Stimulated activated naive CD4-positive, alpha-beta T cell (primary cell): ENCODE results near the gene TYW1.
"Not testable (repeated sequence)": the region's sequence is repeated elsewhere in the genome, so short reads cannot be mapped to it uniquely, and the experiment has no call there.

Experiments used
- DNase-seq, 6 experiments: peaks; one replicate each; lab custom pipeline; 2025; lab: John Stamatoyannopoulos, UW

TYW1 gene

DNA sequence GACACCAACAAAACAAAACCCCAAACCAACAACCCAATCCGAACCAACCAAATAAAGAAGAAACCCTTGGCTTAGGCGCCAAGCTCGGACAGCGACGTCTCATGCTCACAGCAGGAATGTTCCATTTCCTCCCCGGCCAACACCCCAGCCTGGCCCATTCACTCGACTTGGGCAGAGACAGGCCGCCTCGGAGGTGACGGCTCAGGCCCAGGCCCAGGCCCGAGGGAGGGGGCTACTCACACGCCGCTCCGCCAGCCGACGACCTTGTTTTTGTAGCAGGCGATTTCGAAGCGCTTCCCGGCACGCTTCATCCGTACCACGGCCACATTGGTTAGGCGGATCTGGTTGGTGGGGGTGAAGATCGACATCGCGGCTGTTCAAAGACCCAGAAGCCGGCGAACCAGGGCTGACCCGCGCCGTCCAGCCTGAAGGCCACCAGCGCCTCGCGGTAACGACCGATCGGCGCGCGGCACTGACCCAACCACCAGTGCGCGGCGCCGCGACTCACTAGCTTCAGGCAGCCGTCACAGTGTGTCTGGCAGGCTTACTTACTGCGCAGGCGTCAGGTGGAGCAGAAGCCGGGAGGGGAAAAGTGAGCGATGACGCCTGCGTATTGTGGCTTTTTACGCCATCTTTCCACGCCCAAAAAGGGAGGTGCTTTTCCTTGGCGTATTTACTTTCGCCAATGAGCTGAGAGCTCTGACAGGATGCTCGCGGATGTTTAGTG, 1.4 kb upstream of the TYW1 start, which contains the start of gene SBDS:
Gene SBDS, minus strand, starts transcription at position 537 of the 727 bp plus-strand sequence. Its CDS starts 169 bp downstream, at position 368.
- peak; percentile 78 to 96 (median 94) for DNase-seq

DNA sequence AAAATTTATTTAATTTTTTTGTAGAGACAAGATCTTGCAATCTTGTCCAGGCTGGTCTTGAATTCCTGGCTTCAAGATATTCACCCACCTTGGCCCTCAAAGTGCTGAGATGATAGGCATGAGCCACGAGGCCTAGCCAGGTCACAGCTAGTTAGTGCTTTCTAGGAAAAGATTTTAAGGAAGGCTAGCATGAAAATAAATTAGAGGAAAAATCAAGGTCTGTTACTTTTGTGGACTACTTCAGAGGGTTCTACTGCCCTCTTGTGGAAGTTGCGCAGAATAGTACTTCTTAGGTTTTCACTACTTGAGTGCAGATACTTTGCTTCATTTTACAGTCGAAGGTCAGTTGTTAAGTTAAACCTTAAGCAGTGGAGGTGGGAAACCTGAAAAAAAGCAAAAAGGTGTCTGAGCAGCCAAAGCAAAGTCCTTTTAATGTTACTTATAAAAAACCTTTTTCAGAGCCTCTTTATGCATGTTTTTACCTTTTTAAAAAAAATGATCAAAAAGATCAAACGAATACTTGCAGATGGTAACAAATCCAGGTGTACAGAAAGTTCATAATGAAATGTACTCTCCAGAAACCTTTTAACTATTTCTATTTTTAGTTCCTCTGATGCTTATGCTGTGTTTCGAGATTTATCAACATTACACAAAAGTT, 4.1 kb downstream of the TYW1 start:
- peak in 2 of 6 experiments; percentile 44 to 48 for DNase-seq

DNA sequence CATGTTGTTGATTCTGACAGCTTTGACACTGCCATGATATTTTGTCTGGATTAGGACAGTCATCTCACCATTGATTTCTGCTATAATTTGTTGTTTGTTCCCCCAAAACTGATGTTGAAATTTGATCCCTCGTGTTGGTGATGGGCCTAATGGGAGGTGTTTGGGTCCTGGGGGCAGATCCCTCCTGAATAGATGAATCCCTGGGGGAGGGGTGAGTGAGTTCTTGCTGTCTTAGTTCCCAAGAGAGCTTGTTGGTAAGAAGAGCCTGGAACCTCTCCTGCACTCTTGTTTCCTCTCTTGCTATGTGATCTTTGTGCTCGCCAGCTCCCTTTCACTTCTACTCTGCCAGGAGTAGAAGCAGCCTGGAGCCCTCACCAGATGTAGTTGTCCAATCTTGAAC, 7.5 kb downstream of the TYW1 start:
- DNase-seq = not testable (repeated sequence)

DNA sequence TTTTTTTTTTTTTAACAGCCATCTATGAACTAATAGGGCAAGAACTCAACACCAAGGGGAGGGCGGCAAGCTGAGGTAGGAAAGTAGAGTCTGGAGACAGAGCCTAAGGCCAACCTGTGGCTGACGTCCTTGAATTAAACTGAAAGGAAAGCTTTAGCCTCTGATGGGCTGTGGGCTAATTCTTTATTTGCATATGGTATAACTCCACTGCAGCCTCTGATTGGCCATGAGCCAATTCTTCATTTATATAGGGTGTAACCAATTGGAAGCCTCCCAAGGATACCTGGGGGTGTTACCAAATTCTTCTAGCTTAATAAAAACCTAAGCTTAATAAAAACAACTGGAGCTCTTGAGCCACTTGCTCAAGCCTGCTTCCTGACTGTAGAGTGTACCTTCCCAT, 10.3 kb downstream of the TYW1 start:
- DNase-seq = no peak

DNA sequence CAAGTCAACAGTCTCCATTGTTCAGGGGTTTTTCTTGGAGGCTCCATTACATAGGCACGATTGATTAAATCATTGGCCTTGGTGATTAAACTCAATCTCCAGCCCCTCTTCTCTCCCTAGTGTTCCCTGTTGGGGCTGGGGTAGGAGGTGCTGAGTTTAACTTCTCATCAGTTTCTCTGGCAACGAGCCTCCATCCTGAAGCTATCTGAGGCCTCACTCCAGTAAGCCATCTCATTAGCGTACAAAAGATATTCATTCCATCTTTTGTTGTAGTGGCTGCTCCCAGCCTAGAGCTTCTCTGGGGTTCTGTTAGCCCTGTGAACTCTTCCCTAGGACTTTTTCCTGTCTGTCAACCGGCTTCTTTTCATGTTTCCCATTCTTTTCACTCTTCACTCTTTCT, 11.6 kb downstream of the TYW1 start:
- DNase-seq = no peak

DNA sequence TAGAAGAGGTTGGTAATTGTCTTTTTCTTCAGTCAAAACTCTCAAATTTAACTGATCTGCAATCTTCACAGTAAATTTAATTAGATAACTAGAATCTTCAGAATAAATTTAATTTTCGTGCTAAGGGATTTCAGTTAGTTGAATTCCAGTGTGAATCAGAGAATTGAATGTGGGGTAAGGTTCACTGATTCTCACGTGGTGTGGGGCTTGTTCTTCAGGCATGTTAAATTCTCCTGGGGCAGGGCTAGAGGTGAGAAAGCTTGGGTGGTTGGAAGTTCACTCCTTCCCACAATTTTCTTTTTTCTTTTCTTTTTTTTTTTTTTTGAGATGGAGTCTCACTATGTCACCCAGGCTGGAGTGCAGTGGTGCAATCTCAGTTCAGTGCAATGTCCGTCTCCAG, 13.0 kb downstream of the TYW1 start:
- DNase-seq = not testable (repeated sequence)

DNA sequence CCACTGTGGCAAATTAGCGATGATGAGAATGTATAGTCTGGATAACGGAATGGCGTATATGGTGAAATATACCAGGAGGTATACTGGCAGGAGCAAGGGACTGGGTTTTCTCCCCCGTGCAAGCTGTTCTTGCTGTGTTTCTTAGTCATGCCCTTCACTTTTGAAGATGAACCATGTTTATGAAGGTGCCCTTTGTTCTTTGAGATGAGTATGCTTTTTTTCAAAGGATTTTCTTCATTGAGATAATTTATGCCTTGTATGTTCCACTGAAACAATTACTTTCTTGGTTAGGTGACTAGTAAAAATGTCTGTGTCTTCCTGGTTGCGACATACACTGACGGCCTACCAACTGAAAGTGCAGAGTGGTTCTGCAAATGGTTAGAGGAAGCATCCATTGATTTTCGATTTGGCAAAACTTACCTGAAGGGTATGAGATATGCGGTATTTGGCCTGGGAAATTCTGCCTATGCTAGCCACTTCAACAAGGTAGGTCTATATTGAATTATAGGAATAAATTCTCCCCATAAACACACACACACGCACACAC, 17.5 kb downstream of the TYW1 start:
- not testable (repeated sequence) for DNase-seq

DNA sequence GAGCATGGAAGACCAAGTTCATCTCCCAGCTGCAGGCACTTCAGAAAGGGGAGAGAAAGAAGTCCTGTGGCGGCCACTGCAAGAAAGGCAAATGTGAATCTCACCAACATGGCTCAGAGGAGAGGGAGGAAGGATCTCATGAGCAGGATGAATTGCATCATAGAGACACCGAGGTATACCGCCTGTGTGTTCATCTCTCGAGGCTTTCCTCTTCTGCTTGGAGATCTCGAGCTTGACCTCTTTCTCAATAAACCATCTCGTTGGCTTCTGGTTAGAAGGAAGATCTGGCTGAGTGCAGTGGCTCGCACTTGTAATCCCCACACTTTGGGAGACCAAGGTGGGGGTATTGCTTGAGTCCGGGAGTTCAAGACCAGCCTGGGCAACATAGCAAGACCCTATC, 21.3 kb downstream of the TYW1 start:
- not testable (repeated sequence) for DNase-seq

DNA sequence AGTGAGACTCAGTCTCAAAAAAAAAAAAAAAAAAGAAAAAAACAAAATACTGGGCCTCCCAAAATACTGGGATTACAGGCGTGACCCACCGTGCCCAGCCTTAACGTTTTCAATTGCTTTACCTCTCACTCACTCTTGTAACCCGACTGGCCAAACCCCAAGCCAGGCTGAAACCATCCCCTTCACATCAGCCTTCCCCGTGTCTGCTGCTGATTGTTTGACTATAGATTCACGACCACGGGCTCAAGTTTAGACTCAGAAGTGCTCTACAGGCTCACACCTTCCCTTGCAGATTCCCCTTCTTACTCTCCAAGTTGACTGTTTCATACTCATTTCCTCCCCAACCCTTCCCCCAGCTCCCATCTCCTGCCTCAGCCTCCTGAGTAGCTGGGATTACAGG, 22.3 kb downstream of the TYW1 start:
- no peak for DNase-seq

DNA sequence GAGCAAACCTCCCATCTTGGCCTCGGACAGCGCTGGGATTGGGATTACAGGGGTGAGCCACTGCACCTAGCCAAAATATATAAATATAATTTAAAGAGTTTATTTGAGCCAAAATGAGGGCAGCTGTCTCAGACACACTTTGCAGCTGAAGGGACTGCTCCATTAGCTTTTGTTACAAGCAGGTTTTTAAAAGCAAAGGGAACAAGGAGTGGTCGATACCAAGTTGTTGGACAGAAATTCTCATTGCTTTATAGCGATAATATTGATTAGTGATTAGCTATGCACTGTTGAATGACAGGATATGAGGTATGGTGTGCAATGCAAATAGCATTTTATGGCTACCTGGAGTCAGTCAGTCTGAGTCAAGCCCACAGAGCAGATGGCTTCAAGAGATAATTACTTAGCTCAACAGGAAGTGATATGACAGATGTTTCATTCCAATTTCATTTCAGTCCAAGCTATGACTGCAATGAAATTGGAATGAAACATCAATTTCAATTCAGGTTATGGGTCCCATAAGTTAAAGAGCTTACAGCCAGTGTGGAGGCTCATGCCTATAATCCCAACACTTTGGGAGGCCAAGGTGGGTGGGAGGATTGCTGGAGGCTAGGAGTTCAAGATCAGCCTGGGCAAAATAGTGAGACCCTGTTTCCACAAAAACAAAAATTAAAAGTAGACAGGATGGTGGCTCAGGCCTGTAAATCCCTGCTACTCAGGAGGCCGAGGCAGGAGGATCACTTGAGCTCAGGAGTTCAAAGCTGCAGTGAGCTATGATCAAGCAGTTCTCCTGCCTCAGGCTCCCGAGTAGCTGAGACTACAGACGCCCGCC, 23.1 kb downstream of the TYW1 start:
- no peak for DNase-seq

DNA sequence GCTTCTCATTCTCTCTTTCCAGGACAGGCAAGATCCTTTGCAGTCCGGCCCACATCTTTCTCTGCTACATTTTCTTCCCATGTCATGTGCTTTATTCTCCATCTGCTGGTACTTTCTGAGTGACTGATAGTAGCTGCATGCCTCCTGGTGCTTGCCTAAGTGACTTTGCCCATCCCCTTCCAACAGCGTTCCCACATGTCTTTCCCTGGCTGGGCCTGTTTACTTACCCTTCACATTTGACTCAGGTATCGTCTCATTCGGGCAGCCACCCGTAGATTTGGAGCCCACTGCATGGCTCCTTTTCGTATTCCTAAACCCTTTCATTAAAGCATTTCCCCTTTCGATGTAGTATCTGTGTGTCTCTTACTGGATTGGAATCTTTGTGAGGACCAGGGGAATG, 24.6 kb downstream of the TYW1 start:
- no peak for DNase-seq

DNA sequence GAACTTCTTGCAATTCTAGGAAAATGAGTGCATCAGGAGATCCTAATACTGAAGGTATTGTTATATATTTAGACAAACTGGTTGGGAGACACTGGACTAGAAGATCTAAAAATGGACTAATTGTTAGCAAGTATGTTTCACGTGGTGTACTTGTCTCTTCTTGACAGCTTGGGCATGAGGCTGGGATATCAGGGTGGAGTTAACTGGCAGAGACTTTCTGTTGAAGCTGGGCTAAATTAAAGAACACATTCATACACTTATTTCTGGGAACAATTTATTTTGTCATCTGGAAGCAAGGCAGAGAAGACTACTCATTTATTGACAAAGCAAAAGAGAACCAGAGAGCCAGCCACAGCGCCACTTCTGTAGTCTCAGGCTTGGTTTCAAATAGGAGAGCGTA, 25.9 kb downstream of the TYW1 start:
- no peak for DNase-seq

DNA sequence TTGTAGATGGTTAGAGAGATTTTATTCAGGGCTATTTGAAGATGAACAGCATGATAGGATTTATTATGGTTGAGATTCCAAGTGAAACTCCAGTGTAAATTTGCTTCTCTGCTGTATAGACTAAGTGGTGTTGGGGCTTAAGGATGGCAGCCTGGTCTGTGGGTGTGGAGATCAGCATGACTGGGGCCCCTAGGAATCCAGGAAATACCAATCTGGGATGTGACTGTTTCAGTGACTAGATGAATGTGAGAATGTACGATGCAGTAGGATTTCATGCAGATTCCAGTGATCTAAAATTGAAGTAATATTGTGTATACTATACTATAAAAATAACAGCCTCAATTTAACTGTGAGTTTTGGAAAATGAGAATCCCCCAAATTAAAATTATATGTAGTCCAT, 28.8 kb downstream of the TYW1 start:
- not testable (repeated sequence) for DNase-seq

DNA sequence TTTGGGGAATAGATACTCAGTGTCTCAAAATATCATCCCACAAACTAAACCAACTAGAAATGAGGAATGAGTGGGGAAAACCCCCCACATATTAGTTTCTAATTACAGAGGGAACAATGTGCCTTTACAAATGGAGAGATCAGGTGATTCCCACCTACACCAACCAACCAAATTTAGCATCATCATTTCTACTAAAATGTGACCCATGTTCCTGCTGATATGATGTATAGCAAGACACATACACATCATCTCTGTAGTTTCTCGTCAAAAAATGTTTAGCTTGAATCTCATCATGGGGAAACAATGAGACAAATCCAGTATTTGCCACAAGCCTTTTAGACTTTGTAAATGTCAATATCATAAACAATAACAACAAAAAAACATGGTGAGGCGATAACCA, 35.1 kb downstream of the TYW1 start:
- DNase-seq = not testable (repeated sequence)

DNA sequence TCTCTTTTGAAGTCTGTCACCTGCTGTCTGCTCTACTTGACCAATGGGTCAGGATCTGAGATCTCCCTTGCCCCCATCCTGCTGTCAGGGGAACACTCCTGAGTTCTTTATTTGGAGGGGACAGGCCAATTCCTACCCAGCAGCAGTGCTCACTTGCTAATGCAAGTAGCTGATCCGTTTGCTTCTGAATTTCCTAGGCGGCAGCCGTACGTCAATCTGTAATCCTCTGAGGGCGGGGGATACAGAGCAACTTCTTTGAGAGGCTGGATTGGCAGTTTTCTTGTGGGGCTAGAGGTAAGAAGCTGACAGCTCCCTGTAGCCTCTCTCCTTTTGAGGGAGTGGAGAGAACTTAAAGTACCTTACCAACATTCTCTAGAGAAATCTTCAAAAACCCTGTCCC, 36.6 kb downstream of the TYW1 start:
- no peak for DNase-seq

DNA sequence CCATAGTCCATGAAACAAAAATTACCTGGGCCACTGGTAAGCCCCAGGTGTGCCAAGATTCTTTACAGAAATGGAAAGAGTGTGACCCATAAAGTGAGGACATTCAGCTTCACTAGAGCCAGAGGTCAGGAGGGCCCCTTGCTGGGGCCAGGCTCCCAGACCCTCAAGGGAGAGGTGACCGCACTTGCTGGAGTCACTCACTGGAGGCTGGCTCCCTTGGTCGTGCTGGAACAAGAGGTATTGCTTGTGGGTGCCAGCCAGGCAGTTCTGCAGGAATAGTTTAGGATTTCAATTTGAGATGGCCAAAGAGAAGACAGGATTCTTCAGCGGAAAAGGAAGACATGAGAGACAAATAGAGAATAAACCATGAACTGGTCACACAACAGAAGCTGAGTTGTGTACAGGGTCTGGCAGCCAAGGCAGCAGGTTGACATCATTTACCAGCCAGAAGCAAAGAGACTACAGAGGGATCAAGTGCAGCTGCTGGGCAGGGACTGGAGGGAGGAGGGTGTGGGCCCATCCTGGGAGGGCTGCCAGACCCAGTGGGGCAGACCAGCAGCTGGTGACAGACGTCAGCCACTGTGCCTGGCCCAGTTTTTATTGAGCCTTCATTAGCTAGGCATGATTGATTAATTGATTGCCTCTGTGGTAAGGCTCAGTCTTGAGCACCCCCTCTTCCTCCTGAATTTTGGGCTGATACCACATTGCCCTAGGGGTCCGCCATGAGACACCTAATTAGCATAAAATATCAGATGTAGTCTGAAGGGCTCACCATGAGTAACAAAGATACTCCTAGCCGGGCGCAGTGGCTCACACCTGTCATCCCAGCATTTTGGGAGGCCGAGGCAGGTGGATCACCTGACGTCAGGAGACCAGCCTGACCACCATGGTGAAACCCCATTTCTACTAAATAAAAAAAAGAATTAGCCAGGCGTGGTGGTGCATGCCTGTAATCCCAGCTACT, 40.1 kb downstream of the TYW1 start:
- not testable (repeated sequence) for DNase-seq

DNA sequence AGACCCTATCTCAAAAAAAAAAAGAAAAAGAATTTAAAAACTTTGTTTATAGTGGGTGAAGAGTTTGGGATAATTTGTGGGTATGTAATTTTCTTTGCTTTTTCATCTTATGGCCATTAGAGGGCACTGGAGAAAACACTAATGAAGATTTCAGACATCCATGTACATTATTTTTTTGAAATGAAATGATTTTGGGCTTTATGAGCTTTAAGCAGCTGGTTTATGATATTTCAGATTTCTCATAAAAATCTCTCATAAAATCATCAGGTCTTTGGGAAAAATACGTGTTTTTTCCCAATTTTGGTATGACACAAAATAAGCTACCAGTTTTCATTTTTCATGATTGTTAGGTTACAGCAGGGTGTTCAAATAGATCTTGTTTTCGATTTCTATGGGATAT, 44.2 kb downstream of the TYW1 start:
- not testable (repeated sequence) for DNase-seq

DNA sequence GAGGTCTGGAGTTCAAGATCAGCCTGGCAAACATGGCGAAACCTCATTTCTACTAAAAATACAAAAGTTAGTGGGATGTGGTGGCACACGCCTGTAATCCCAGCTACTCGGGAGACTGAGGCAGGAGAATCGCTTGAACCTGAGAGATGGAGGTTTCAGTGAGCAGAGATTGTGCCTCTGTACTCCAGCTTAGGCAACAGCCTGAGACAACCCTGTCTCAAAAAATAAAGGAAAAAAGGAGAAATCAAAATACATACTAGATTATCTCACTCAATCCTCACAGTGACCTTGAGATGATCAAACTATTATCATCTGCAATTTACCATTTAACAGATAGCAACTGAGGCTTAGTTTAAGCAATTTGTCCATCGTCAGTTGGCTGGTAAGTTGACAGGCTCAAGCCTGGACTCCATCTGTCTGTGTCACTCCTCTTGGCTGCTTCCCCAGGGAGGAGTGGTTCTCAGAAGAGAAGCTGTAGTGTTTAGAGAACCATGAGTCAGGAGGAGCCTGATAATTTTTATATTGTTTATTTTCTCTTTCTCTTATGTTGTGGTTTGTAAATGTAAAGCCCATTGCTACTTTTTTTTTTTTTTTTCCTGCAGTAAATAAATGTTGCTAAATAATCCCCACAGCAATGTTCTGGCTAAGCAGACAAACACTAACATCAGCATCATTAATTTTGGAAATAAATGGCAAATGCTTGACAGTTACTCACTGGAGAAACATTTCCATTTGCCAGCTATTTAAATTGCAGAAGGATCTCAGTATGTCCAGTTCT, 46.3 kb downstream of the TYW1 start:
- not testable (repeated sequence) for DNase-seq

DNA sequence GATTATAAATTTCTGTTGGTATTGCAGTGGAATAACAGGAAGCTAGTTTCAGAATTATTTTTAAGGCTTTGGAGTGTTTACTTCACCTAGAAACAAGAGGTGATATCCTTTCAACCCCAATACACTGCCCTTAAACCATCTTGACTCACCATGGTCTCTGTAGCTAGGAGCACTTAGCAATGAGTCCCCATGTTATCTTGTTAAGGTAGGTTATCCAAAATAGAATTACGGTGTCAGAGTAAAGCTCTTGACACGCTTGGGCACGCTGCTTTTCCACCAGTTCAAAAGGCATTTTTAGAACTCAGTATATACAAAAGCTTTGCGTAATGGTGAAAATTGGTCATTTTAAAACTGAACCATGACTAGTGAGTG, 46.9 kb downstream of the TYW1 start:
- DNase-seq = not testable (repeated sequence)

DNA sequence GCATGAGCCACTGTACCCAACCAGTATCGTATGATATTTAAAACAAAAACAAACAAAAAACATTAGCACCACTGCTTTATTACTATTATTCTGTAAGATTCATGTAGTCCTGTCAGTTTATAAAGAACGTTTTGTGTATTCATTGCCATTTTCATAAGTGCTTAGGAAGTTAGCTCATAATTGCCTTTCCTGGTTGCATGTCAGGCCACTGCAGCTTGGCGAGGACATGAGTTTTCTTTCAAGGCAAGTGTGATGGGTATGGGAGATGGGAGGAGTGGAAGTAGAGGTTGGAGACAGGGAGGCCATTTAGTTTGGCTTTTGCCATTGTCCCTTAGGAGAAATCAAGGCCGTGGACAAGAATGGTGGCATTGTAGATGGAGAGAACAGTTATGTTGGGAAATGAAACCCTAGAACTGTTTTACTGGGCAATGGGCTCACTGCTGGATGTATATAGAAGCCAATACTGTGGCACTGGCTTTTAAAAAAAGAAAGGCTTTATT, 48.9 kb downstream of the TYW1 start:
- no peak for DNase-seq
